H4 (cell line): ENCODE data around the gene PDE2A. TPM values are rescaled to one million over a fixed set of nuclear protein-coding genes. Genes with fewer than 3 reads are reported as not detected.

Source experiments
- DNase-seq: peaks from one replicate; pipeline ENCODE4 v3.0.0-alpha.2; 2015; ENCODE audit warnings: low spot score
- total RNA-seq: library from RNA; depleted of rRNA; stranded (reverse); fragments of >200 nt; shearing (Covaris generic); gene quantifications from 2 replicates; pipeline ENCODE4 v1.2.3, GENCODE V29; 2014

Gene PDE2A
- total RNA-seq, 1 experiment from 2014 or later: 3.0 TPM

DNA sequence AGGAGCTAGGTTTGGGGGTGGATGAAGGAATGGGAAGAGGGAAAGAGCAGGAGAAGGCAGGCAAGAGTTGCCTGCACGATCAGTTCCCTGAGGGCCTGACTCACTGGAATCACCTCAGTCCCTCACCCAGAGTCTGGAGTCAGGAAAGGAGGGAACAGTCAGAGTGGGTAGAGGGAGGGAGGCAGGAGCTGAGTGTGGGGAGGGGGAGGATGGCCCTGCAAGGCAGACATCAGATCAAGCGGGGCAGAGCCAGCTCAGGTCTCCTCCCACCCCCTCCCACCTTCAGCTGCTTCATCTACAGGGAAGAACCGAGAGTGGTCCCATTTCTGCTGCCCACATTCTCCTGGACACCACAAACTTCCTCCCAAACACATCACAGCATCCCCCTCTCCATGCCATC is 58.9 kb downstream of the PDE2A start:
- DNase-seq: no peak

DNA sequence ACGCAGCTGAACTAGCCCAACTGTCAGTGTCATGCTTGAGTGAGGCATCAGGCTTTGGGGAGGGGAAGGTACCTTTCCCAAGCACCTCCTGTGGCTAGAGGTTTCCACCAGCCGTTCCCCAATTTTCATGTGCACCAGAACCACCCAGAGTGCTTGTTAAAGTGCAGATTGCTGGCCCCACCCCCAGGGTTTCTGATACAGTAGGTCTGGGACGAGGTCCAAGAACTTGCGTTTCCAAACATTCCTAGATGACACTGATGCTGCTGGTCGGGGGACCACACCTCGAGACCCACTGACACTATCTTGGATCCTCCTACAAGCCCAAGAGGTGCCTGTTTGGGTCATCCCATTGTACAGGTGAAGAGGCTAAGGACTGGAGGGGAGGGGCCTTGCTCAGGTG is 59.8 kb downstream of the PDE2A start:
- no peak for DNase-seq

DNA sequence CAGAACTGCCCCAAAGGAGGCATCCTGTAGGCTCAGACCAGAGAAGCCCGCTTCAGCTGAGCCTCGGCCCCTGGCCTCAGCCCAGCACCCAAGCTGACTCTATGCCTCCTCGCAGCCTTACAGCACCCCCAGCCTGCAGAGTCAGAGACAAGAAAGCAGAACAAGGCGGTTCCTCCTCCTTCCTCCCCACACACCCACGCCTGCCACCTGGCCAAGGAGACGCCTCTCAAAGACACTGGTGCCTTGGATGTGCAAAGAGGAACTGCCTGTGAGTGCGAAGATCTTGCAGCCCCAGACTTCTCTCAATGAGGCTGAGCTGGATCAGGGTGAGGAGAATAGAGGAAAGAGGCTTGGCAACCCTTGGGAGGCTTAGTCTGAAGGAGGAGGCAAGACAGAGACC is 60.2 kb downstream of the PDE2A start:
- no peak for DNase-seq

DNA sequence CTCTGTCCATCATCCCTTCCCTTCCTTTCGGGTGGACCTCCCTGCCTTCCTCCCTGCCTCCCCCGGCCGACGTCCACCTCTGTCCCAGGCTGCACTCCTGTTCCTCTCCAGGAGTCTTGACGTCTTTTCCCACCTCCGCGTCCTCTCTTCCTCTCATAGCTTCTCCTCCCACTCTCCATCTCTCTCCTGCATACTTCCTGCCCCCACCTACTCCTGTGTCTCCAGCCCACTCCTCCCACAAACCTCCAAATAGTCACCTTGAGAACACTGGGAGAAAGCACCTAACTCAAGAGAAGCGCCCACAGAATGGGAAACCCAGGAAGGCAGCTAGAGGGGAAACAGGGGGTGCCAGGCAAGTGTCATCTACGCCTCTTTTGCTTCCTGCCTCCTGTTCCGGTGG is 60.8 kb downstream of the PDE2A start:
- DNase-seq: no peak

DNA sequence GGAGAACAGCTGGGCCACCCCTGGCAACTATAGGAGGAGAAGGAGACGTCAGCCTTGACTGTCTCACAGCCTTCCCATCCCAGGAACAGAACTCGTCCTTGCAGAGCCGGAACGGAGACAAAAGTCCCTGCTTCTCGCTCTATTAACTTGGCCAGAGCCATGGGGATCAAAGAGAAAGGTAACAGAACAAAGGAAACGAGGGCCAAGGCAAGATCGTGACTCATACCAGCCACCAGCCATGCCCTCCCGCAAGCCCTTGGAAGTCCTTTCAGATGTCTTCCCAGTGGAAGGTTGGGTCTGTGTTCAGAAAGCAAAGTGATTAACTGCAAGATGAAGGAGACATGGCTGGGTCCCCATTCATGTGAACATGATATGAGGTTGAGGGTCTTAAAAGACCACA is 64.7 kb downstream of the PDE2A start:
- DNase-seq: no peak

DNA sequence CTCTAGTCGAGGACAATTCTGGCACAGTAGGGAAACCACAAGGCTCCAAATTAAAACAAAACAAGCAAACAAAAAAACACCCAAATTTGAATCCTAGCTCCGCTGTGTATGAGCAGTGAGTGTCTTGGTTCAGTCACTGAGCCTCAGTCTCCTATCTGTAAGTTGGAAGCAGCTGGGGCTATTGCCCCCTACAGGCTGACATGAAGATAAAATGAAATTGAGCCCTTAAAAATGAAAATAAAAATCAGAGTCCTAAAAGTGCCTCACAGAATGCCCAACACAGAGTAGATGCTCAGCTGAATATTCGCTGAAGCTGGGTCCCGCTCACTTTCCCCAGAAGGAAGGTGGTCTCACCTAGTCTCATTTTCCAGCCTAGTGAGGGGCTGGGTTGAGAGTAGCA is 65.2 kb downstream of the PDE2A start:
- no peak for DNase-seq

DNA sequence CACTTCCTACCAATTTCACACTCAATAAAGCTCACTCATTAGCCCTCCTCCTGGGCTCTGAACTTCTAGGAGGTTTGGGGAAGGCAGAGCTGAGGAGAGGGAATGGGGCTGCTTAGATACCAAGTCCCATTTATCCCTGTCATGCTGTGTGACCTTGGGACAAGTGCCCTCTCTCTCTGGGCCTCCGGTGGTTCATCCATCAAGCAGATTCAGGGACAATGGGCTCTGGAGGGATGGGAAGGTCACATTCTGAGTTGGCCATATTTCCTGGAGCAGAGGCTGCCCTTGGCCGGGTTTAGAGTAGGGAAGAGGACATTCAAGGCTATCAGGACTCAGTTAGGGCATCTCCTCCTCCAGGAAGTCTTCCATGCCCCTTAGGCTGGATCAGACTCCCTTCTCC is 66.7 kb downstream of the PDE2A start:
- no peak for DNase-seq

DNA sequence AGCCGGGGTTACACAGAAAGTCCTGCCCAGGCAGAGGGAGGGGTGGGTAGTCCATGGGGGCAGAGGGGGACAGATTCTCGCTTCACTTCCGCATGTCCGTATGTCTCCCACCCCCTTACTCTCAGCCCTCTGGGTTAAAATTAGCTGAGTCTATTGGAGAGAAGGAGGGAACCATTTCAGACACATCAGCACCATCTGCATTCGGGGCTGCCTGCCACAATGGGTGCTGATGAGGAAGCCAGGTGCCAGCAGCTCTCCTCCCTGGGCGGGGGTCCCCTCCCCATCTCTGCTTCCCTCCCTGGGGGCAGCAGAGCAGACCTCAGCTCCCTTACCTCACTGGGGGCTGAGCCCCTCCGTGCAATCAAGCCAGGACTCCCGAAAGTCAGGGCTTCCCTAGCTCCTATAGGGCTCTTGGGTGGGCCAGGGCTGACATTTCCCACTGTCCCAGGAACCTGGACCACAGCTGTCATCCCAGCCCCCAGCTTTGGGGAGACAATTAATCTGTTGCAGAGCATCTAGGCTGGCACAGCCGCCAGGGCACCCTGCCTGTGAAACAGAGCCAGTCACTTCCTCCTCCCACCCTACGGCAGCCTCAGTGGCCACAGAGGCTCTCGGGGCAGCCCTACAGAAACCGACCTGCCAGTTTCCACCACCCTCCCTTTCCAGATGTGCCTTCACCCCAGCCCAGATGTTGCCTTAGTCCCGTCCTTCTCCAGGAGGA is 67.3 kb downstream of the PDE2A start:
- no peak for DNase-seq

DNA sequence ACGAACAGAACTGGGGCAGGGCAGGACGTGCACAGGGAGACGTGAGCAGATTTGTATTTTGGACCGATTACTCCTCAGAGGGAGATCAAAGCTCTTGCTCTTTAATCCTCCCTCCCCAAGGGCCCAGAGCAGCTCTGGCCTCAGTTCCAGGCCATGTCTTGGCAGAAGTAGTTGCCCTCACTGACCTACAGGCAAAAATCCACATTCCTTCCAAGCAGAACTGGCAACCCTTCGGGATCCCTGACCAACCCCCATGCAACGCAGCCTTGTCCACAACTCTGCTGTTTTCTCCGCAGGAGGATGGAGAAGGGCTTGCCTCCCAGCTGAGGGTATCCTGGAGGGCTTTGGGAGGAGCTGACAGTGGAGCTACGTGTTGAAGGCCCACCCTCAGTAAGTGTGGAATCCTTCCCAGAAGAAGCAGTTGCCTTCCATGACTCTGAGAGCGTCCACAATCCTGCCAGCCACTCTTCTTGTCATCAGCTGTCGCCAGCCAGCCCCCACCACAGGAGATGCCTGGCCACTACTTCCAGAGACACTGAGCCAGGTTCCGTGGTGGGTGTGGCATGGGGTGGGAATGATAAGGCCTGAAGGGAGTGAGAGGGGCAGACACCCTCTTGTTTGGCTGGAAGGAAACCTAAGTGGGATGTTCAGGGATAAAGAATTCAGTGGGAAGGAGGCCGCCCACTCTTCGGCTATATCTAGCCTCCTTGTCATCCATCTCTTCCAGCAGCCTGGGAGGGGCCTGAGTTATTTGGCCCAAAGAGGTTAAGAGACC is 68.1 kb downstream of the PDE2A start:
- DNase-seq: no peak

DNA sequence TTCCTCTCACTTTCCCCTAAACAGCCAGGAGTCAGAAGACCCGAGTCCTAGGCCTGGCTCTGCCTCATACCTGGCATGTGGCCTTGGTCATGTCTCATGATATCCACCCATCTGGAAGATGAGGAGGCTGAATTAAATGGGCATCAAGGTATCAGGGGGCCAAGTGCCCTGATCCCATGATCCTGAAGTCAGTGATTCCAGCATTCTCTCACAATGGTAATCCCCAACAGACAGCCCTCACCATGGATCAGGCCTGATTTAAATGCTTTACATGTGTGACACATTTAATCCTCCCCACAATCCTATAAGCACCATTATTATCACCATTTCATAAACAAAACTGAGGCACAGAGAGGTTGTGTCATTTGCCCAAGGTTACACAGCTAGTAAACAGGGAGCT is 70.0 kb downstream of the PDE2A start:
- no peak for DNase-seq

DNA sequence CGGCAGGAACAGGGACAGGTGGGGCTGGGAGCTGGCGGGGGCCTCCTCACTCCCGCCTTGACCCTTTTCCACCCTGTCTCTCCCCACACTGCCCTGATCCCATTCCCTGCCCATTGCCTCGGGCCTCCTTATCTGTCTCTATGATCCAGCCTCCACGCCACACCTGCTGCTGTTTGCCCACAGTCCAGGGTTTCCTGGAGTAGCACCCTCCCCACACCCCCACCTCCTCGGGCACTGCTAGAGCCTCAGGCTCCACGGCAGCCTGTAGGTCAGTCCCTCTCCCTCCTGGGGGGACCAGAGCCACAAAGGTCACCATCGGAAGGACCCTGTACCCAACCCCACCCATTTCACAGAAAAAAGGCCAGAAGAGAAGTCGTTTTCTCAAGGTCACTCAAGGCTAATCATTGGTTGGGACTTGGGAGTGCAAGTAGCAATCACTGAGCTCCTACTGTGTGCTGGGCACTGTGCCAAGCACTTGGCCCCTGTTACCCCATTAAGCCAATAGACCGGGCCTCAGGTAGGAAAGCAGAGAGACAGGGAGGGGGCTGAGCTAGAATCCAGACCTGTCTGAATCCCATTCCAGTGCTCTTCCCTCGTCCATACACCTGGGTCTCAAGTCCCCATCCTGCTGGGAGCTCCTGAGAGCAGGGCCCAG is 71.8 kb downstream of the PDE2A start:
- no peak for DNase-seq

DNA sequence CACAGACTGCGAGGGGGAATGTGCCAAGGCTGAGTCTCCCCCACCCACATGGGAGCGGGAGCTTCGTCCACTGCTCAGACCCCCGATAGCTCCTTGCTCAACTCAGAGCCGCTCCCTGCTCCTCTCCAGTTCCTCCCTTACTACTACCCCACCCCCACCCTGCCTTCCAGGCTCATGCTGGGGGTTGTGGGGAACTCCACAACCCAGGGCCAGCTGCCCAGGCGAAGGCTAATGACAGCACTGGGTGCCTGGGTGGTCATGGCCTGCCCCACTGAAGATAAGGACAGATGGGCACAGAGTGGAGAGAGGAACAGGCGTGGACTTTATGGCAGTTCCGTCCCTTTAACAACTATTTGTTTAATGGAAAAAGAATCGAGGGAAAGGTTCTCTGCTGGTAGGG is 73.7 kb downstream of the PDE2A start:
- no peak for DNase-seq

DNA sequence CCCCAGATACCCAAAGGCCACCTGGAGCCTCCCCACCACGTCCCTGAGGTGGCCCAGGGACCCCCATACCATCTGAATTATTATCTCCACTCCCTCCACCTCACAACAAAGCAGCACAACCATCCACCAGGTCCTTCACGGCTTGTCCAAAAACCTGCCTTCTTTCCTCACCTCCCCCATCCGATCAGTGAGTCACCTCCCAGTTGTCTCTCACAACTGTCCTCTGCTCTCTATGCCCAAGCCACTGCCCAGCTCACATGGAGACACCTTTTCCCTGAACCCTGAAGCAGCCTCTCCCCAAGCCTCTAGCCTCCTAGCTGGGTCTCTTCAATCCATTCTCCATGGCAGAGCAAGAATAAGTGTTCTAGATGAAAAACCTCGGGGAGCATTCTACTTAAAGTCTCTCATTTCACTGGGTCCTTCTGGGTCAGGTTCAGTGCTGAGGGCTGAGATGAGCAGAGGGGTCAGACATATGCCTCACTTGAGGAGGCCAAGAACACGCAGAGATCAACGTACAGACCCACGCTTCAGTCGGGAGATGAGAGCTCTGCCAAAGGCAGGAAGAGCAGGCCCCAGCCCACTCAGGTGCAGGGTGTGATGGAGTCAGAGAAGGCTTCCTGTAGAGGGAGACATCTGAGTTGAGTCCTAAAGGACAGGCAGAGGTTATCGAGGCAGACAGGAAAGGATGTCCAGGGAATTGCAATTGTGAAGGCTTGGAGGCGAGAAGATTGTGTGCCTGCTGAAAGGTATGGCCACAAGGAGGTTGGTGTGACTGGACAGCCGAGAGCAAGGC is 74.7 kb downstream of the PDE2A start:
- no peak for DNase-seq

DNA sequence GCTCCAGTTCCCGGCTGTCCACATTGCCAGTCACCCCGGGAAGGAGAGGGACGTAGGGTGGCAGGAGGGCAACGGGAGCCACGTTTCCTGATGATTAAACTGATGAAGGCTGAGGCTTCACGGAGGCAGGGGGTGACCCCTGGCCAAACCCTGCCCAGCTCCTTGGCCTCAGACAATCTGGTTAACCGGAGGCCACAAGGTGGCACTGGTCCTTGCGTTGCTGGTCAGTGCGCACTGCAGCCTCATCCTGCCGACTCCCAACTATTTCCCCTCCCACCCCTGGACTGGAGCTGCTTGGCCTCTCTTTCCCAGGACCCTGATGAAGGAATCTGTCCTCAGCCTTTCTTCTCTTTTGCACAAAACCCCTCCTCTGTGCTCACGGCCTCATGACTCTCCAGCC is 75.3 kb downstream of the PDE2A start:
- DNase-seq: no peak

DNA sequence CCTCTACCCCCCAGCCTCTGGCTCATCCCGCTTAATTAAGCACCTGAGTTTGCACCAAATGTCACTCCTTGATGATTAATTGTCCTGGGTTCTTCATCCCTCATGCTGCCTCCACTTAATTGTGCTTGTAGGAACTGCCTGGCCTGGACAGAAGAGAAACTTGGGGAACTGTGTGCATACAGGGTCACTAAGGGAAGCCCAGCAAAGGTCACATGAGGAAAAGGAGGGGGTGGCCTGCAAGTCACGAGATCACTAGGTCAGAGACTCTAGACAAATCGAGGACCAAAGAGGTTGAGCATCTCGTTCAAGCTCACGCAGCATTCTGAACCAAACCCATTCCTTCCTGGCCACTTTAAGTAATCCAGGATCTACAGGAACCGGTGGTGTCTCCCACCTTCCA is 75.8 kb downstream of the PDE2A start:
- no peak for DNase-seq

DNA sequence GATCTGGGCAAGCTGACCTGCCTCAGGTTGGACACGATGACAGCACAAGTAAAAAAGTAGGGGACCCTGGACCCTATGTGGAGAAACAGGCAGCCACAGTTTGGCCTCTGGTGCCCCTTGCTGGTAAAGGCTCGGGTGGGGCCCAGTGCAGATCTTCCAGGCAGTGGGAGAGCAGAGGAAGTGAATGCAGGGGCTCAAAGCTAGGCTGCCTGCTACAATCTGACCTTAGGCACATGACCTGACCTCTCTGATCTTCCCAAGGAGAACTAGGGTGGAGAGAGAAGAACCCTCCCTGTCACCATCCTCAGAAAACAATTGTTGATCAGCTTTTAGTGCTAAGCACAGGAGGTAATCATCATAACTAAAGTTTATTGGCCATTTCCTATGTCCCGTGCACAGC is 76.5 kb downstream of the PDE2A start:
- no peak for DNase-seq

DNA sequence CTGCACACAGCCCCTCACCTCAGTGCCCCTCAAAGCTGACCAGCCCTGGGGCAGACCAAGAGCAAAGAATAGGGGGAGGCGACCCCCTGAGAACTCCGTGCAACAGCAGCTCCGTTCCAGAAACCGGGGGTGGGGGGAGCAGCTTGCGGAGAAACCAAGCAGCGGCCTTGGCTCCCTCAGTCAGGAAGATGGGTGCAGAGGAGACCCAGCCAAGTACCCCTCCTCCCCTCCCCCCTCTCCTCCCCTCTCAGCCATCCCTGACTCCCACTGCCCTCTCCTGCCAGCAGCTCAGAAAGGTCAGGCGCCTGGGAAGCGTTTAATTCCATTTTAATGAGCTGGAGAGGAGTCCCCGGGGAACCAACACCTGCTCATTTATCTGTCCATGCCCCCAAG is 78.9 kb downstream of the PDE2A start:
- DNase-seq: no peak

DNA sequence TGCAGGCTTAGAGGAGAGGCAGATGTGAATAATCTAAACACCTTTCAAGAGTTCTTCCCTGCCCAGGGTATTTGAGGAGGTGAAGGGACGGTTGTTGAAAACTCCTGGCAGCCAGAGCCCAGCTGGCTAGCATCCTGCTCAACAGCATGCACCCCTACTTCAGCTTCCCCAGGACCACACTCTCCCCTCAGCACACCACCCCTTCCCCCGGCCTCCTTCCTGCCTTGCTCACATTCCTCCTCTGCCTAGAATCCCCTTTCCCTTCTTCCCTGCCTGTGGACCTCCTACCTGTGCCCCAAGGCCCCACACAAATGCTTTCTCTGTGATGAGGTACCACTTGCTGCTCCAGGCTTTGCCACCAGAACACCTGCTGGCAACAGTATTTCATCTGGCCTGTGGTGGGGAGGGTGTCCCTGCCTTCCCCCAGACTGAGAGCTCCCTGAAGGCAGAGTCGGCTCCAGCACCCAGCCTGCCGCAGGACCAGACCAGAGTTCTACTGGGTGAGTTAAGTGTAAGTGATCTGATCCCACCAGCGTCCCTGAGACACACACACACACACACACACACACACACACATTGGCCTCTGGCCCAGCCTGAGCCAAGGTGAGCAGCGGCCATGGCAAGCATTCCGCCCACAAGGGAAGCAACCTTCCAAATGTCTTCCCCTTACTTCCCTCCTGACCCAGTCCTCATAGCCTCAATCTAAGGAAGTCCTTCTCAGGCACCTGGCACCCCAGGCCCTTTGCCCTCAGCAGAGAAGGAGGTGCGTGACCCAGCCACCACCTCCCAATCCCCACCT is 79.5 kb downstream of the PDE2A start:
- DNase-seq: no peak

DNA sequence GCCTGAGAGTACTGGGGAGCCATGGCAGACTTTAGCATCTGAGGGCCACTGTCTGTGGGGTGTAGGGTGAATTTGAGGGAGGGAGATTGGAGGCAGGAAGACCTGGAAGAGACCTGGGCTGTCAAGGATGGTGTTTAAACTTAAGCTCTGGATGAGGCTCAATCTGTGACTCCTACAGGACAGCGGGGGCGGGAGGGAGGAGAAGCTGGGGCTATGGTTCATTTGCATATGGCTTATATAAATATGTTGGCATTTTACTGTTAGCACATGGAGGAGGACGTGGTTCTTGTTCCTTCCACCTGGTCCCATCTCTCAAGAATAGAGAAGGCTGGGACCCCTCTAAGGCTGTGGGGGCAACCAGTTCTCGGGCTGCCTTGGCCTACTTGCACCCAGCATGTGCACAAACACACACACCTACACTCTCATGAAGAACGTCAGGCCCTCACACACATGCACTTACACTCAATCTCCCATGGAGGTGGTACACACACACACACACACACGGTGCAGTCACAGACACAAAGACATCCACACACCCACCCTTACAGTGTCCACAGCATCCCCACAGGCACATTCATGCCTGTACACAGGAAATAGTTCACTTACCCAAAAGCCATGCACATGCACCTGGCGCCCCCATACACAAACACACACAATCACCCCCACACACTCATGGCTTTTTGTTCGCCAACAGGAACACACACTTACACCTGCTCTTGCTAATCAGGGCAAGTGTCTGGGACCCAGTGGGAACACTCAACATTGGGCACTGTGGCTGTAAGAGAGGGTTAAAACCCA is 81.3 kb downstream of the PDE2A start:
- no peak for DNase-seq

DNA sequence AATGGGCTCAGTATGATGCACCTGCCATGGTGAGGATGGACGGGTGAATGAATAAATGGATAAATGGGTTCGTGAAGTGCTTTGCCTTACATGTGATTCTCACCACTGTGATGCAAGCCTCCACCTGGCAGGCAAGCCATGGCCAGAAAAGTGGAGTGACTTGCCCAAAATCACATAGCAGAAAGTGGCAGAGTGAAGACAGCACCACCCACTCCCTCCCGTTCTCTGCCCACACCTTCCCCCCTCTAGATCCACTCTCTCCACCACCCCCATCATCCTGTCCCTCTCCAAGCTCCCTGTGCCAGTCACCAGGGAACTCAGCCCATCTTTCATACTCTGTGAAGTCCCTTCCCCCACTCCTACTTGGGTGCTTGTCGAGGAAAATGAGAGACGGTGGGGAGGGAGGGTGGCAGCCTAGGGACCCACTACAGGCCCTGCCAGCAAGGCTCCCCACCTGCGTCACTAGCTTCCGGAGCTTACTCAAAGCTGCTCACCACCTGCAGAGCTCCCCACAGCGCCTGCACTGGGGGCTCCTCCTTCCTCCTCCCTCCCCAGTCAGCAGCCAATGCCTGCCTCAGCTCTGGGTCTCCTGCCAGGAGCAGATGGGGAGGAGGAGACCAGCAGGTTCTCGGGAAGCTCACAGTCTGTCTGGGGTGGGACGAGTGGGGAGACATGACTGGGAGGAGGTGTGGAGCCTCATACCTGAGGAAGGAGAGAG is 82.3 kb downstream of the PDE2A start:
- no peak for DNase-seq
